Neural cell (in vitro differentiated cells): ENCODE results near the gene POTEE.
"Not testable (repeated sequence)": the region's sequence is repeated elsewhere in the genome, so short reads cannot be mapped to it uniquely, and the experiment has no call there.

Experiments used
- EZH2 ChIP-seq: fragments of 200-600, 300-800 bp; shearing (Covaris generic), sonication (generic); IDR thresholded peaks from 2 replicates; pipeline ENCODE4 v1.6.1; 2014; ENCODE audit warnings: antibody characterized with exemption, low read length, borderline replicate concordance, mild to moderate bottlenecking; ENCODE audit not compliant: insufficient read depth, poor library complexity, severe bottlenecking
- POLR2AphosphoS5 ChIP-seq: IDR thresholded peaks from 2 replicates; pipeline ENCODE4 v1.6.1; 2012
- RAD21 ChIP-seq: fragments of 450-650 bp; conservative IDR thresholded peaks from 2 replicates; pipeline ENCODE4 v1.6.1; 2014; ENCODE audit warnings: antibody characterized with exemption, mild to moderate bottlenecking, moderate library complexity
- TAF1 ChIP-seq: IDR thresholded peaks from 2 replicates; pipeline ENCODE4 v1.6.1; 2012; ENCODE audit warnings: low read depth
- TF ChIP-seq, protein P1 (sequence below): fragments of 450-650 bp; IDR thresholded peaks from 2 replicates; pipeline ENCODE4 v1.5.1; 2014; ENCODE audit warnings: antibody characterized with exemption, mild to moderate bottlenecking, moderate library complexity; ENCODE audit not compliant: poor library complexity, severe bottlenecking

DNA sequence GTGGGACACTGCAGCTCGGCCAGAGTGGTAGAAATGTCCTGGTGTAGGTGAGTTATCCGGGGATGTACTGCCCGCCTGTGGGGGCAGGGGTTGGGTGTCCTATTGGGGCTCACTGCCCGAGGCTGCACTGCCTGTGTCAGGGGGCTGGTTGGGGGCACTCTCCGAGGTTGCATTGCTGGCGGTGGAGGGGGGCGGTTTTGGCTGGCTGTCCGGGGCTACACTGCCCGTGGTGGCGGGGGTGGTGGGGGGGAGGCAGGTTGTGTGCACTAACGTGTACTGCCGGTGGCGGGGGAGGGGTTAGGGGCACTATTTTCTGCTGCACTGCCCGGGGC lies 403 bp downstream of the POTEE start:
- not testable (repeated sequence) for TF ChIP-seq EZH2, TAF1, POLR2AphosphoS5, RAD21
- TF ChIP-seq, protein P1, sequence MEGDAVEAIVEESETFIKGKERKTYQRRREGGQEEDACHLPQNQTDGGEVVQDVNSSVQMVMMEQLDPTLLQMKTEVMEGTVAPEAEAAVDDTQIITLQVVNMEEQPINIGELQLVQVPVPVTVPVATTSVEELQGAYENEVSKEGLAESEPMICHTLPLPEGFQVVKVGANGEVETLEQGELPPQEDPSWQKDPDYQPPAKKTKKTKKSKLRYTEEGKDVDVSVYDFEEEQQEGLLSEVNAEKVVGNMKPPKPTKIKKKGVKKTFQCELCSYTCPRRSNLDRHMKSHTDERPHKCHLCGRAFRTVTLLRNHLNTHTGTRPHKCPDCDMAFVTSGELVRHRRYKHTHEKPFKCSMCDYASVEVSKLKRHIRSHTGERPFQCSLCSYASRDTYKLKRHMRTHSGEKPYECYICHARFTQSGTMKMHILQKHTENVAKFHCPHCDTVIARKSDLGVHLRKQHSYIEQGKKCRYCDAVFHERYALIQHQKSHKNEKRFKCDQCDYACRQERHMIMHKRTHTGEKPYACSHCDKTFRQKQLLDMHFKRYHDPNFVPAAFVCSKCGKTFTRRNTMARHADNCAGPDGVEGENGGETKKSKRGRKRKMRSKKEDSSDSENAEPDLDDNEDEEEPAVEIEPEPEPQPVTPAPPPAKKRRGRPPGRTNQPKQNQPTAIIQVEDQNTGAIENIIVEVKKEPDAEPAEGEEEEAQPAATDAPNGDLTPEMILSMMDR: not testable (repeated sequence)
